Pancreas (tissue), 10 donors: Measurements from ENCODE around the gene PPP2R5E. TPM values are rescaled to one million over a fixed set of nuclear protein-coding genes. Genes with fewer than 3 reads are reported as not detected.

Experiments used
- ATAC-seq, 4 donors: fragments of 200-7000 bp; cut with Tn5 transposase; one replicate each; pipeline versions ENCODE4 v1.8.0 to v1.9.1; 2020; ENCODE audit warnings: mild to moderate bottlenecking in 4 of 4, moderate library complexity in 4 of 4
- DNase-seq, 6 donors: peaks; one replicate each; pipeline ENCODE4 v3.0.0-alpha.2; 2020
- FAIRE-seq: peaks from 2 replicates; lab custom pipeline; 2012; peaks lifted over from hg19 to GRCh38; lab: Jason Lieb, UNC
- H3K27ac ChIP-seq, 4 donors: fragments of 200-600 bp; sonication (generic); 1 replicate in 3 of 4; 2 replicates in 1 of 4; pipeline versions ENCODE4 v1.5.0 to v1.8.0; 2020
- H3K27me3 ChIP-seq, 4 donors: fragments of 200-600 bp; one replicate each; pipeline ENCODE4 v1.8.0; 2021
- H3K36me3 ChIP-seq, 3 donors: fragments of 200-600 bp; sonication (generic) in 1 of 3; one replicate each; pipeline versions ENCODE4 v1.5.0 to v1.8.0; 2020 to 2021
- H3K4me1 ChIP-seq, 3 donors: fragments of 200-600 bp; one replicate each; pipeline ENCODE4 v1.8.0; 2021
- H3K4me3 ChIP-seq, 4 donors: fragments of 200-600 bp; sonication (generic) in 2 of 4; one replicate each; pipeline versions ENCODE4 v1.5.0 to v1.8.0; 2020 to 2021
- H3K9me3 ChIP-seq, 4 donors: fragments of 200-600 bp; one replicate each; pipeline ENCODE4 v1.8.0; 2021
- CTCF ChIP-seq, 4 donors: fragments of 200-600 bp; sonication (generic) in 3 of 4; IDR thresholded peaks; one replicate each; pipeline versions ENCODE4 v1.5.0 to v1.8.0; 2021; ENCODE audit warnings: antibody characterized with exemption in 4 of 4
- WGBS, 2 donors: extraction: QIAGEN DNeasy Blood & Tissue Kit; methylation state at CpG; one replicate each; pipeline ENCODE4 v1.1.7; 2013; 5-methylcytosine and 5-hydroxymethylcytosine counted together
- intact Hi-C, 3 donors: fragments of 100-400 bp; cut with DNase I; formaldehyde crosslinking; loops; one replicate each; pipeline versions ENCODE4 v1.11.1 to v1.14.2; 2022
- polyA plus RNA-seq, 2 donors: library from polyadenylated mRNA; stranded (reverse); fragments of 200-250 nt; gene quantifications; one replicate each; pipeline ENCODE4 v1.2.3, GENCODE V29; 2013
- total RNA-seq, 6 donors: library from RNA; stranded (reverse); fragmentation: NEBNext Ultra II Directional in 4 of 6; extraction: Animal tissue kit (Norgen Biotek cat#: 25700) in 4 of 6; gene quantifications; one replicate each; pipeline versions ENCODE4 v1.2.1 to v1.2.4, GENCODE V29; 2021 to 2023
- donor health status: healthy with polysubstance abuse.
- donor health status: DM: no; HTN: no; CAD: no; lungs with moderate emphysema.
- donor health status: DM: no; HTN: no; CAD: no.
- donor health status: control.
- donor health status: control.
- donor health status: Bipolar disorder and iron deficiency.
- donor health status: DM: yes; HTN: yes; CAD: no.
- donor health status: DM: no; HTN: no; CAD: no.
- donor health status: DM: no; HTN: no; CAD: no.
- donor health status: DM: yes; HTN: yes; CAD: no.

Gene PPP2R5E
- total and polyA plus RNA-seq, 8 donors: 3.6 to 25.6 (median 15.0) TPM

- ATAC-seq (peak in 2 of 4 donors; percentile 30 to 56), FAIRE-seq (no peak), DNase-seq (no peak)
- no peak overlapping the region for H3K27ac ChIP-seq
- no peaks in the 10 kb centered on the region for H3K4me1 ChIP-seq
- no peak overlapping the region for H3K4me3 ChIP-seq
- H3K27me3 ChIP-seq: no peaks in the 10 kb centered on the region
- TF ChIP-seq CTCF (IDR thresholded peaks at IDR 0.05): no peak
- H3K9me3 ChIP-seq: no peaks in the 10 kb centered on the region
- intact Hi-C loops: no loop called here
- H3K36me3 ChIP-seq: no peaks in the 10 kb centered on the region
- WGBS, 2 donors: 43 to 48% methylated on average over 3 of the region's 3 CpGs
Measured at GRCh38 chr14:63345826-63346225, 197.4 kb downstream of the PPP2R5E start.

DNA sequence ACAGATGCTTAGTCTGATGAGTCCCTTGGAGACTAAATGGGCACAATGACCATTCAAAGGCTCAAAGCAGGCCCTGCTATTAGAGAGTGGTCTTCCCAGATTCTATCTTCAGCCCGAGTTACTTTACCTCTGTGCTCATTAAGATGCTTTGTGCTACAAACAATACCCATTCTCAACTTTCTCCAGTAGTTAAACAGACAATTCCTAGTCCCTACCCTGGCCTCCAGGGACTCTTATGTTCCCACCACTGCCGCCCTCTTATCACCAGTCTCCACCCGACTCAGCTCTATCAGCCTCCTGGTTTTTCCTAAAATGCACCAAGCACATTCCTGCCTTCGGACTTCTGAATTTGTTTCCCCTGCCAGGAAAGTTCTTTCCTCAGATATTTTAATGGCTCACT is 198.8 kb downstream of the PPP2R5E start:
- WGBS, 2 donors: 52 to 57% methylated on average over 4 of the region's 4 CpGs
- Histone ChIP-seq H3K4me1 (no peaks in the 10 kb centered on the region), H3K36me3 (no peaks in the 10 kb centered on the region), H3K4me3 (no peak overlapping the region), H3K27ac (no peak overlapping the region), H3K9me3 (no peaks in the 10 kb centered on the region), H3K27me3 (no peaks in the 10 kb centered on the region)
- no peak for TF ChIP-seq CTCF (IDR thresholded peaks at IDR 0.05)
- DNase-seq (no peak), FAIRE-seq (no peak), ATAC-seq (no peak)
- intact Hi-C loops: no loop called here

- intact Hi-C loops: no loop called here
- DNase-seq (no peak), FAIRE-seq (no peak), ATAC-seq (no peak)
- no peaks in the 10 kb centered on the region for H3K27me3 ChIP-seq
- no peak for TF ChIP-seq CTCF (IDR thresholded peaks at IDR 0.05)
- no peaks in the 10 kb centered on the region for H3K36me3 ChIP-seq
- H3K4me1 ChIP-seq: no peaks in the 10 kb centered on the region
- 85 to 93% methylated on average over 1 of the region's 1 CpG for WGBS, 2 donors
- H3K27ac ChIP-seq: no peak overlapping the region
- H3K9me3 ChIP-seq: no peaks in the 10 kb centered on the region
- H3K4me3 ChIP-seq: no peak overlapping the region
Measured at GRCh38 chr14:63343878-63344277, 199.3 kb downstream of the PPP2R5E start.

GRCh38 chr14:63342371-63342770 is 200.8 kb downstream of the PPP2R5E start:
- no peaks in the 10 kb centered on the region for H3K27me3 ChIP-seq
- WGBS, 2 donors: 53 to 55% methylated on average over 7 of the region's 7 CpGs
- intact Hi-C loops: no loop called here
- no peaks in the 10 kb centered on the region for H3K4me1 ChIP-seq
- no peaks in the 10 kb centered on the region for H3K9me3 ChIP-seq
- DNase-seq (no peak), ATAC-seq (peak in 1 of 4 donors; percentile 27), FAIRE-seq (no peak)
- H3K4me3 ChIP-seq: no peak overlapping the region
- no peaks in the 10 kb centered on the region for H3K36me3 ChIP-seq
- TF ChIP-seq CTCF (IDR thresholded peaks at IDR 0.05): no peak
- H3K27ac ChIP-seq: no peak overlapping the region

DNA sequence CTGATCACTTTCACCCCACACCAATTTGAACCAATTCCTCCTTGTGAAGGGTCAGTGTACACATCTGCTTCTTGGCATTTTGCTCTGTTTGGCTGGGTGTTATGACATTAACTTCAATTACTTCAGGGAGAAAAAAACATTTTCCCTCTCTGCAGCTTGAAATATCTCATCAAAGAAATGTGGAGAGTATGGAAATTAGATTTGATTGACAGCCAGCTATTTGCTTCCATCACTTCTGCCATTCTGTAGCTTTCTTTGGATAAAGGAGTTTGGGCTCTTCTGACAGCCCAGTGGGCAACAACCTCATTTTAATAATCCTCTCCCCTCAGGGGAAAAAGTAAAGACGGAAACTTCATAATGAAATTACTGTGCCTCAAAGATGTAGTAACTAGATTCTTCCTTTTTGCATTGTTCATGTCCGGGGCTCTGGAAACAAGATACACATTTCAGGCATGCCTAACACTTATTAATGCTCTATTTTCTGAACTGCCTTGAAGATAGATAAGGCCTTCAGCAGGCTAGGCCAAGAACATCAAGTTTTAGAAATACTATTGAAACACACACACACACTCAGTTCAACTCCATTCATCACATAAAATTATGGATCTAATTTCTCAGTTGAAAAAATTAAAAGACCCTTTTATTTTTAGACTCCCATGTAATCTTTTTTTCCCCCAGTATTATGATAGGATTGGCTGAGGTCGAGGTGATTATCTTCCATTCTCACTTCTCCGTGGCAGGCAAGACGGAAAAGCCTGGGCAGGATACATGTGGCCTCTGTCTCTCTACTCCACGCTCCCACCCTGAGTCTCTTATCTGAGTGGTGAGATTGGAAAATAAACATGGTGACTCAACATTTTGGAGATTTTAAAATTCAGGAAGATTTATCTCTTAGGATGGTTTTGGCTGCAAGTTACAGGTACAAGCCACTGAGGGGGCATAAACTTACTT is 214.1 kb downstream of the PPP2R5E start:
- Histone ChIP-seq H3K27me3 (no peaks in the 10 kb centered on the region), H3K4me1 (no peaks in the 10 kb centered on the region), H3K4me3 (no peak overlapping the region), H3K27ac (no peak overlapping the region), H3K36me3 (no peaks in the 10 kb centered on the region), H3K9me3 (no peaks in the 10 kb centered on the region)
- 64 to 67% methylated on average over 6 of the region's 6 CpGs for WGBS, 2 donors
- ATAC-seq: no peak
- DNase-seq: no peak
- intact Hi-C loops: no loop called here
- TF ChIP-seq CTCF (IDR thresholded peaks at IDR 0.05): no peak
- no peak for FAIRE-seq
